Measurements from ENCODE around the gene CLEC11A.

The CLEC11A gene

DNA sequence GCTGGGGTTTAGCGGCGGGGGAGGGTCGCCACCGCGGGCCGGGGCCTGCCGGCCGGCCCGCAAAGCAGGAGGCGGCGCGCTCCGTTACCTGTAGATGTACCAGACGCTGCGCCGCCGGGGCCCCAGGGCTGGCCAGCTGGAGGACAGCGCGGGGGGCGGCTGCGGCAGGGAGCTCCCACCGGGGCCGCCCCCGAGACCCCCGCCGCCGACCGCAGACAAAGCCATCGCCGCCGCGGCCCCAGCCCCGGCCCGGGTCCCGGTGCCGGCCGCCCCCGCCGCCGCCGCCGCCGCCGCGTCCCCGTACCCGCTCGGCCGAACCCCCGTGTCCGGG is 28.4 kb upstream of the CLEC11A start:
- no peaks in the 10 kb centered on the region for H3K9me3 ChIP-seq (ENCODE audit: control insufficient read depth in 1 of 2, low read length in 2 of 2)
- no peak overlapping the region for H3K27ac ChIP-seq (ENCODE audit: low read depth, low read length)
- H3K9ac ChIP-seq (ENCODE audit: low read depth in 1 of 2, low read length in 2 of 2) = no peak overlapping the region
- no peak overlapping the region for H3K4me3 ChIP-seq (ENCODE audit: low read depth in 1 of 2, low read length in 2 of 2)
- H3K36me3 ChIP-seq (ENCODE audit: control insufficient read depth in 1 of 2, insufficient read depth in 2 of 2, low read length in 2 of 2) = no peaks in the 10 kb centered on the region
- H3K4me1 ChIP-seq (ENCODE audit: control insufficient read depth in 1 of 2, insufficient read depth in 2 of 2, low read length in 2 of 2) = no peaks in the 10 kb centered on the region
- peaks cover 24 to 30% of the 10 kb centered on the region in 2 donors for H3K27me3 ChIP-seq (ENCODE audit: control insufficient read depth in 1 of 2, insufficient read depth in 2 of 2, low read length in 2 of 2)

DNA sequence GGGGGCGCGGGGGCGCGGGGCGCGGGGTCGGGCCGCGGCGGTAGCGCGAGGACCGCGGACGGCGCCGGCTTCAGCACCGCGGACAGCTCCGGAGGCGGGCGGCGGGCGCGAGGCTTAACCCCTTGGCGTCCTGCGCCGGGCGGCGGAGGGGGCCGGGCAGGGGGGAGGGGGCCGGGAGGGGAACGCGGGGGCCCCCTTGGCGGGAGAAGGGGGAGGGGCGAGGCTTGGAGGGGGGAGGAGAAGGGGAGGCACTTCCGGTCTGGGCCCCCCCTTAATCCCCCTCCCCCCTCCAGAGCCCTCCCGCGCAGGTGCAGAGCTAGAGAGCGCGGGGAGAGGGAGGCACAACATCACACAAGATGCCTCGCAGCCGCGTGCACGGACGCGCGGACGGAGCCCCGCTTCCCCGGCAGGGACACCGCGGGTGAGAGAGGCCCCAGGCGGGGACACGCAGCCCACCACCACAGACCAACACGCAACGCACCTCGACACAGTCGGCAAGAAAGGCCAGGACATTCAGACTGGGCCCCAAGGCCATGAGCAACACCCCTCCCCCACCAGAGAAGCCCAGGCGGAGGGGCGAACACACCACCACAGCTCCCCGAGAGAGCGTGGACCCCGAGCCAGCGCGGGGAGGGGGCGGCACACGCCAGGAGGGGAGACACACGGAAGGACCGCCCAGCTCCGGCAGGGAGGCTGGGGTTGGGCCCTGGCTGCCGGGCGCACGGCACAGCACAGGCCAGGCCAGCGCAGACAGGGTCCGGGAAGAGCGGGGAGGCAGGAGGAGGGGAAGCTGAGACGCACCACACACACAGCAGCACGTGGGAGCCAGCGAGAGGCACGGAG is 27.7 kb upstream of the CLEC11A start:
- Histone ChIP-seq H3K9ac (ENCODE audit: low read depth in 1 of 2, low read length in 2 of 2) (no peak overlapping the region), H3K4me3 (ENCODE audit: low read depth in 1 of 2, low read length in 2 of 2) (no peak overlapping the region), H3K27me3 (ENCODE audit: control insufficient read depth in 1 of 2, insufficient read depth in 2 of 2, low read length in 2 of 2) (peaks cover 24 to 30% of the 10 kb centered on the region in 2 donors), H3K9me3 (ENCODE audit: control insufficient read depth in 1 of 2, low read length in 2 of 2) (no peaks in the 10 kb centered on the region), H3K27ac (ENCODE audit: low read depth, low read length) (no peak overlapping the region), H3K36me3 (ENCODE audit: control insufficient read depth in 1 of 2, insufficient read depth in 2 of 2, low read length in 2 of 2) (no peaks in the 10 kb centered on the region), H3K4me1 (ENCODE audit: control insufficient read depth in 1 of 2, insufficient read depth in 2 of 2, low read length in 2 of 2) (no peaks in the 10 kb centered on the region)

DNA sequence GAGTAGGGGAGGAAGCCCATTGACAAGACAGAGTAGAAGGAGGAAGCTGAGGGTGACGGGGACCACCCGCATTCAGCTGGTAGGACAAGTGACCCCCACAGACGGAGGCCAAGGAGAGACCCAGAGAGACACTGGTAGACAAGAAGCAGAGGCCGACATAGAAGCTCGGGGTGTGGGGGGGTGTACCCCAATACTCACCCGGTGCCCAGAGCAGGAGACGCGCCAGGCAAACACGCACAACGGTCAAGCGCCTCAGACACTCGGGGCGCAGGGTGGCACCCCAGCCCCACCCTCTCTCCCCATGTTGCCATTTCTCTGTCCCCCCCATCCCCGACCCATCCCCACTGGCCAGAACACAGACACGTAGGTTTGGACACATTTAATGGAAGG is 27.1 kb upstream of the CLEC11A start:
- Histone ChIP-seq H3K27ac (ENCODE audit: low read depth, low read length) (no peak overlapping the region), H3K27me3 (ENCODE audit: control insufficient read depth in 1 of 2, insufficient read depth in 2 of 2, low read length in 2 of 2) (peaks cover 20 to 30% of the 10 kb centered on the region in 2 donors)

DNA sequence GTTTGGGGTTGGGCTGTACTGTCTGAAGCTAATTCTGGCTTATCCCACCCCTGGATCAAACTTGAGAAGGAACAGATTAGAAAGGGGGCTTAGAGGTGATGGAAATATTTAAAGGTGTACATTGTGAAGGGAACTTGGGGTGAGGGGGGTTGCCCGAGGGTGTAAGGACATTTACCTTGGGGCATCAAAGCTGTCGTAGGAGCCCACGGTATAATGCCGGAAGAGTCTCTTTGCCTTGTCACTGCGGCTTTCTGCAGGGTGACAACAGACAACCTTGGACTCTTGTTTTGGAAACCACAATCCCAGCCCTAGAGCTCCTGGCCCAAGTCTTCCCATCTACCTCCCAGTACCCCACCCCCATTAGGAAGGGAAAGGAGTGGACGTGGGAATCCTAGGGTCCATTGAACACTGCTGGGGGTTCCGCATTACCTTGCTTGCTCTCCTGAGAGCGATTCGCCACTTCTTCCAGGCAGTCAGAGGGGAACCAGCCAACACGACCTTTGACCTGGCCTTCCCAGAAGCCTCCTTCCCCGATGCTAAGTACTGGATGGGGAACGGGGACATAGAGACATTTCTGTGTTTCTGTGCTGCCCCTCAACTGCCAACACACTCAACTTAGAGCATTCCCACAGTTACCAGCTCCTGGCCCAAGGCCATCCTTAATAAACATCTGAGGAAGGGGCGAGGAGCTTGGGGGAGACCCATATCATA is 25.6 kb upstream of the CLEC11A start:
- no peaks in the 10 kb centered on the region for H3K9me3 ChIP-seq (ENCODE audit: control insufficient read depth in 1 of 2, low read length in 2 of 2)
- H3K36me3 ChIP-seq (ENCODE audit: control insufficient read depth in 1 of 2, insufficient read depth in 2 of 2, low read length in 2 of 2) = no peaks in the 10 kb centered on the region
- H3K9ac ChIP-seq (ENCODE audit: low read depth in 1 of 2, low read length in 2 of 2) = no peak overlapping the region
- H3K4me3 ChIP-seq (ENCODE audit: low read depth in 1 of 2, low read length in 2 of 2) = no peak overlapping the region
- H3K4me1 ChIP-seq (ENCODE audit: control insufficient read depth in 1 of 2, insufficient read depth in 2 of 2, low read length in 2 of 2) = no peaks in the 10 kb centered on the region
- H3K27me3 ChIP-seq (ENCODE audit: control insufficient read depth in 1 of 2, insufficient read depth in 2 of 2, low read length in 2 of 2) = peaks cover 25 to 30% of the 10 kb centered on the region in 2 donors
- H3K27ac ChIP-seq (ENCODE audit: low read depth, low read length) = no peak overlapping the region

More for the DNA sequence above, 27.1 kb upstream of the CLEC11A start:
- Histone ChIP-seq H3K36me3 (ENCODE audit: control insufficient read depth in 1 of 2, insufficient read depth in 2 of 2, low read length in 2 of 2) (no peaks in the 10 kb centered on the region), H3K9ac (ENCODE audit: low read depth in 1 of 2, low read length in 2 of 2) (no peak overlapping the region), H3K4me3 (ENCODE audit: low read depth in 1 of 2, low read length in 2 of 2) (no peak overlapping the region), H3K9me3 (ENCODE audit: control insufficient read depth in 1 of 2, low read length in 2 of 2) (no peaks in the 10 kb centered on the region), H3K4me1 (ENCODE audit: control insufficient read depth in 1 of 2, insufficient read depth in 2 of 2, low read length in 2 of 2) (no peaks in the 10 kb centered on the region)

DNA sequence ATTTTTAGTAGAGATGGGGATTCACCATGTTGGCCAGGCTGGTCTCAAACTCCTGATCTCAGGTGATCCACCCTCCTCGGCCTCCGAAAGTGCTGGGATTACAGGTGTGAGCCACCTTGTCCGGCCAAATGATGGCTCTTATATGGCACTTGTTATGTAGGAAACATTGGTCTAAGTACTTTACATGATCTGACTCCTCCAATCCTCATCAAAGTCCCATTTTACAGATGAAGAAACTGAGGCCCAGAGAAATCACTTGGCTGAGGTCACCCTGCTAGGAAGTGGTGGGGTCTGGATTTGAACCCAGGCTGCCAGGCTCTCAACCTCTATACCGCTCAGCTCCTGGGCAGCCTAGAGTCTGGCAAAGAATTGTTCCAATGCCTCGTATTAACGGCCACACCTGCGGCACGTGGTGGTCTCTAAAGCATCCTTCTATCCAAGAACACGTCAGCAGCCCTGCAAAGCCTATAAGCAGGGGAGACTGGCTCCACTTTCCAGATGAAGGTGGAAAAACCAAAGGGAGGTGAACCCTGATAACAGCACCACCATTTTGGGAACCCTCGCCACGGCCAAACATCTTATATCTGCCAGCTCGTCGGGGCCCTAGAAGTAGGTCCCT is 21.7 kb upstream of the CLEC11A start:
- Histone ChIP-seq H3K36me3 (ENCODE audit: control insufficient read depth in 1 of 2, insufficient read depth in 2 of 2, low read length in 2 of 2) (no peaks in the 10 kb centered on the region), H3K27me3 (ENCODE audit: control insufficient read depth in 1 of 2, insufficient read depth in 2 of 2, low read length in 2 of 2) (peaks cover 5 to 8% of the 10 kb centered on the region in 2 donors), H3K4me3 (ENCODE audit: low read depth in 1 of 2, low read length in 2 of 2) (no peak overlapping the region), H3K27ac (ENCODE audit: low read depth, low read length) (no peak overlapping the region), H3K9me3 (ENCODE audit: control insufficient read depth in 1 of 2, low read length in 2 of 2) (no peaks in the 10 kb centered on the region), H3K9ac (ENCODE audit: low read depth in 1 of 2, low read length in 2 of 2) (no peak overlapping the region), H3K4me1 (ENCODE audit: control insufficient read depth in 1 of 2, insufficient read depth in 2 of 2, low read length in 2 of 2) (no peaks in the 10 kb centered on the region)

DNA sequence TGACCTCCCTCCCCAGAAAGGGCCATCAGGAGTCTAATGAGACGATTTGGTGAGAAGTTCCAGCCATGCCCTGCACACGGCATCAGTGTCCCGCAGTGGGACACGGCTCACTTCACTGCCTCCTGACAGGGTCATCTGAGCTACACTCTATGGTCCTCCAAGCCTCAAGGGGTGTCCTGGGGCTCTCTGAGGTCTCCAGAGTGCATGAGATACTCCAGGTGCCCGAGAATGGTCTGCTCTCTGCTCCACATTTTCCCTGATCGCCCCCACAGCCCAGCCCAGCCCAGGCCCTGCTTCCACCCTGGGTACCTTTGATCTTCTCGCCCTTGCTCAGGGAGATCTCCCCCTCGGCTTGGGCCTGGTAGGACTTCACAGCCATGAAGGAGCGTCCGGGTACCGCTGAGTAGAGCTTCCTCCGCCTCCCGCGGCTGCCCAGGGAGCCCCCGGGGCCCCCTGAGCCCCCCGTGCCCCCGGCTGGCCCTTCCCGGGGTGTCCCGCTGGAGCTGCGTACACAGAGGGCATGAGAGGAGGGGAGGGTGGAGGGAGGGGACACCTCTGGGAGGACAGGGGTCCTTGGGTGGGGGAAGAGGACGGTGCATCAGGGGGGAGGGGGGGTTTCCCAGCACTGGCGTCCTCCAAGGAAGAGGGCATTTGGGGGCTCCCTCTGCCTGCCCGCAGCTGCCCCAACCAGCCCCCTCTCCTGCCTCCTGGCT is 20.9 kb upstream of the CLEC11A start:
- Histone ChIP-seq H3K4me1 (ENCODE audit: control insufficient read depth in 1 of 2, insufficient read depth in 2 of 2, low read length in 2 of 2) (no peaks in the 10 kb centered on the region), H3K27me3 (ENCODE audit: control insufficient read depth in 1 of 2, insufficient read depth in 2 of 2, low read length in 2 of 2) (peaks cover 5% of the 10 kb centered on the region in 2 donors), H3K27ac (ENCODE audit: low read depth, low read length) (no peak overlapping the region), H3K9me3 (ENCODE audit: control insufficient read depth in 1 of 2, low read length in 2 of 2) (no peaks in the 10 kb centered on the region), H3K36me3 (ENCODE audit: control insufficient read depth in 1 of 2, insufficient read depth in 2 of 2, low read length in 2 of 2) (no peaks in the 10 kb centered on the region), H3K9ac (ENCODE audit: low read depth in 1 of 2, low read length in 2 of 2) (no peak overlapping the region), H3K4me3 (ENCODE audit: low read depth in 1 of 2, low read length in 2 of 2) (no peak overlapping the region)

DNA sequence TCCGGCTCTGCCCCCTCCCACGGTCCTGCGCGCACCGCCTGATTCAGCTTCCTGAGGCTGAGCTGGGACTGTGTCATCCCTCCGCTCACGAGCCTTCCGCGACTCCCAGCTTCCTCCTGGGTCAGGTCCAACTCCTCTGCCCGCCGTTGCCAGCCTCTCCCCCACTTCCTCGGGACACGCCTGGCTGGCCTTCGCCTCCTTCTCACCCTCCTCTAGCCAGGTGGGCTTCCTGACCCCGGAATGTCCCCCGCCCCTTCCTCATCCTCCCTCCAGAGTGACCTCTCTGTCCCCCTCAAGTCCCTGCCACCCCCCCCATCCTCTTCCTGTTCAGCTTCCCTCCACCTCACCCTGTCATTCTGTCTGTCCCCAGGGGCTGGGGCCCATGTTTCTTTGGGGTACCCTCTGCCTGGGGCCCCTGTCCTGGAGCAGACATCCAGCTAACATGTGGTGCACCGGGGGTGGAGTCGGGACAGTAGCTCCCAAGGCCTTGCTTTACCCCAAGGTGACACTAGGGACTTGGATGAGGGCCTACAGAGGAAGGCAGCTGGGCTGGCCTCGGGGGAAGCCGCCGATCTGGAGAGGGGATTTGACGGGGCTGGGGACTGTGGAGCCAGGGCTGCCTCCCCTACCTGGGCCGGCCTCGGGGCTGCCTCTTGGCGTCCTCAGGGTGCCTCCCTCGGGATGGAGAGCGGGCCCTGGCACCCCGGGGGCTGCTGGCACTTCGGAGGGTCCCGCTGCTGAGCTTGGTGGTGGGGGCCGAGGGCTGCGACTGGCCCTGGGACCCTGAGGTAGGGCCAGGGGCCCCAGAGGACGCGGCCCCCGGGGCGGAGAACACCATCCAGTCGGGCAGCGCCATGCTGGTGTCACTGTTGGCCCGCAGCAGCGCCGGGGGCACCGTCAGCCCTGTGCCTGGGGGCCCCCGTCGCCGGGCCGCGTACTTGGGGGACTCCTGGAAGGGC is 20.0 kb upstream of the CLEC11A start:
- Histone ChIP-seq H3K9me3 (ENCODE audit: control insufficient read depth in 1 of 2, low read length in 2 of 2) (no peaks in the 10 kb centered on the region), H3K9ac (ENCODE audit: low read depth in 1 of 2, low read length in 2 of 2) (no peak overlapping the region), H3K36me3 (ENCODE audit: control insufficient read depth in 1 of 2, insufficient read depth in 2 of 2, low read length in 2 of 2) (no peaks in the 10 kb centered on the region), H3K27ac (ENCODE audit: low read depth, low read length) (no peak overlapping the region), H3K27me3 (ENCODE audit: control insufficient read depth in 1 of 2, insufficient read depth in 2 of 2, low read length in 2 of 2) (peaks cover 5% of the 10 kb centered on the region in 2 donors), H3K4me1 (ENCODE audit: control insufficient read depth in 1 of 2, insufficient read depth in 2 of 2, low read length in 2 of 2) (no peaks in the 10 kb centered on the region), H3K4me3 (ENCODE audit: low read depth in 1 of 2, low read length in 2 of 2) (no peak overlapping the region)

DNA sequence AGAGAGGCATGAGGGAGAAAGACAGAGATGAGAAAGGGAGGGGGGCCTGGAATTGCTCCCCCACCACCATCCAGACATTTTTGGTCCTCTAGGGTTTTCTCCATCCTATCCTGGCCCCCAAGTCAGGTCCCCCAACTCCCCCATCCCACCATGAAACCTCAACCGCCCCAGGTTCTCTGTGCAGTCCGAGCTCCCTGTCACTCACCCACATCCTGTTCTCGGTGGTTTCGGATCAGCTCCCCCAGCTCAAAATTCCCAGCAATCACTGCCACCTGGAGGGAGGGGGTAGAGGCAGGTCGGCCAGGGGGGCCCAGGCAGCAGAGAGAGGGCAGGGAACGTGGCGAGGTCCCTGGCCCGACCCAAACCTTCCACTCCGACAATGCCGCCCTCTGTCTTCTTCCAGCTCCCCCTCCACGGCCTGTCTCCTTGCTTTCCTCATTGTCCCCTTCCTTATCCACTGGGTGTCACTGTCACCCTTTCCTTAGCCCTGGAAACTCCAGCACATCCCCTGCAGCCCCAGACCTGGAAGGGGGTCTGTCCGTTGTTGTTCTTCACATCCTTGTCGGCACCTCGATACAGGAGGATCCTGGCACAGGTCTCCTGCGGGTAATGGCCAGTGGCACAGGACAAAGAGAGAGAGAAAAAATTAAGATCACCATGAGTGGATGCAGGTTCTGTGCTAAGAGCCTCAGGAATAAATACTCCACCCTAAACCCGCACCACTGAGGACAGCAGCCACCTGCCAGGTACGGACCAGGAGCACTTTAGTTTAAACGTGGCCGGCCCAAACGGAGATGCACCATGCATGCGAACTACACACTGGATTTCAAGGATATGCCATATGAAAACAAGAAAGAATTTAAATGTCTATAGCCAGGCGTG is 19.0 kb upstream of the CLEC11A start:
- Histone ChIP-seq H3K27ac (ENCODE audit: low read depth, low read length) (no peak overlapping the region), H3K4me3 (ENCODE audit: low read depth in 1 of 2, low read length in 2 of 2) (no peak overlapping the region), H3K27me3 (ENCODE audit: control insufficient read depth in 1 of 2, insufficient read depth in 2 of 2, low read length in 2 of 2) (peaks cover 5% of the 10 kb centered on the region in 2 donors), H3K9me3 (ENCODE audit: control insufficient read depth in 1 of 2, low read length in 2 of 2) (no peaks in the 10 kb centered on the region), H3K36me3 (ENCODE audit: control insufficient read depth in 1 of 2, insufficient read depth in 2 of 2, low read length in 2 of 2) (no peaks in the 10 kb centered on the region), H3K9ac (ENCODE audit: low read depth in 1 of 2, low read length in 2 of 2) (no peak overlapping the region), H3K4me1 (ENCODE audit: control insufficient read depth in 1 of 2, insufficient read depth in 2 of 2, low read length in 2 of 2) (no peaks in the 10 kb centered on the region)
